Muscle layer of colon (tissue), 2 donors: Measurements from ENCODE around the gene CAMKMT.
"Not testable (repeated sequence)": the region's sequence is repeated elsewhere in the genome, so short reads cannot be mapped to it uniquely, and the experiment has no call there.

Experiments used
- H3K27ac ChIP-seq: one replicate; pipeline ENCODE4 v1.7.0; 2013; ENCODE audit warnings: low read depth, mild to moderate bottlenecking, low read length, moderate library complexity
- H3K27me3 ChIP-seq, 2 donors: one replicate each; pipeline ENCODE4 v1.7.0; 2013; ENCODE audit warnings: low read length in 2 of 2, mild to moderate bottlenecking in 2 of 2; ENCODE audit not compliant: insufficient read depth in 2 of 2, control insufficient read depth in 1 of 2
- H3K36me3 ChIP-seq: one replicate; pipeline ENCODE4 v1.7.0; 2013; ENCODE audit warnings: mild to moderate bottlenecking, low read length; ENCODE audit not compliant: insufficient read depth
- H3K4me1 ChIP-seq: one replicate; pipeline ENCODE4 v1.7.0; 2013; ENCODE audit warnings: mild to moderate bottlenecking, low read length; ENCODE audit not compliant: insufficient read depth
- H3K4me3 ChIP-seq, 2 donors: one replicate each; pipeline ENCODE4 v1.7.0; 2013; ENCODE audit warnings: low read length in 2 of 2, low read depth in 1 of 2, mild to moderate bottlenecking in 1 of 2, moderate library complexity in 1 of 2
- H3K9ac ChIP-seq: one replicate; pipeline ENCODE4 v1.7.0; 2013; ENCODE audit warnings: low read length
- H3K9me3 ChIP-seq: one replicate; pipeline ENCODE4 v1.7.0; 2013; ENCODE audit warnings: mild to moderate bottlenecking, low read length
- donor health status: abdominal sarcoma.
- donor health status: Adenocarcinoma of cecum.

CAMKMT gene

GRCh38 chr2:44578471-44579093, 216.8 kb downstream of the CAMKMT start:
- Histone ChIP-seq H3K36me3 (no peaks in the 10 kb centered on the region), H3K9me3 (no peaks in the 10 kb centered on the region), H3K4me1 (no peaks in the 10 kb centered on the region), H3K27me3 (no peaks in the 10 kb centered on the region), H3K27ac (no peak overlapping the region), H3K9ac (no peak overlapping the region), H3K4me3 (no peak overlapping the region)

- no peak overlapping the region for H3K27ac ChIP-seq
- no peaks in the 10 kb centered on the region for H3K27me3 ChIP-seq
- H3K4me3 ChIP-seq, result no peak overlapping the region
- H3K9ac ChIP-seq, result no peak overlapping the region
- no peaks in the 10 kb centered on the region for H3K4me1 ChIP-seq
- H3K9me3 ChIP-seq, result no peaks in the 10 kb centered on the region
- H3K36me3 ChIP-seq, result no peaks in the 10 kb centered on the region
Measured at GRCh38 chr2:44579115-44579836, 217.5 kb downstream of the CAMKMT start.

GRCh38 chr2:44579837-44580230, 218.1 kb downstream of the CAMKMT start:
- Histone ChIP-seq H3K27ac (no peak overlapping the region), H3K4me1 (no peaks in the 10 kb centered on the region), H3K27me3 (no peaks in the 10 kb centered on the region)

GRCh38 chr2:44580875-44581515, 219.2 kb downstream of the CAMKMT start:
- H3K36me3 ChIP-seq, result no peaks in the 10 kb centered on the region
- H3K27me3 ChIP-seq, result no peaks in the 10 kb centered on the region
- no peaks in the 10 kb centered on the region for H3K4me1 ChIP-seq
- H3K9me3 ChIP-seq, result no peaks in the 10 kb centered on the region
- no peak overlapping the region for H3K9ac ChIP-seq
- H3K27ac ChIP-seq, result no peak overlapping the region
- no peak overlapping the region for H3K4me3 ChIP-seq

More at GRCh38 chr2:44579837-44580230, 218.1 kb downstream of the CAMKMT start:
- Histone ChIP-seq H3K9ac (no peak overlapping the region), H3K4me3 (no peak overlapping the region), H3K36me3 (no peaks in the 10 kb centered on the region), H3K9me3 (no peaks in the 10 kb centered on the region)

GRCh38 chr2:44582363-44583008, 220.7 kb downstream of the CAMKMT start:
- H3K4me3 ChIP-seq, result no peak overlapping the region
- H3K4me1 ChIP-seq, result no peaks in the 10 kb centered on the region
- no peaks in the 10 kb centered on the region for H3K36me3 ChIP-seq
- H3K27me3 ChIP-seq, result no peaks in the 10 kb centered on the region
- no peaks in the 10 kb centered on the region for H3K9me3 ChIP-seq
- no peak overlapping the region for H3K27ac ChIP-seq
- H3K9ac ChIP-seq, result no peak overlapping the region

- H3K27ac ChIP-seq, H3K4me1 ChIP-seq, H3K9ac ChIP-seq, H3K9me3 ChIP-seq, H3K27me3 ChIP-seq, H3K36me3 ChIP-seq, H3K4me3 ChIP-seq: not testable (repeated sequence)
Measured at GRCh38 chr2:44595615-44596014, 233.9 kb downstream of the CAMKMT start.

GRCh38 chr2:44596537-44597320, 235.0 kb downstream of the CAMKMT start:
- H3K27me3 ChIP-seq, result no peaks in the 10 kb centered on the region
- H3K4me3 ChIP-seq, result no peak overlapping the region
- no peaks in the 10 kb centered on the region for H3K9me3 ChIP-seq
- no peaks in the 10 kb centered on the region for H3K36me3 ChIP-seq
- H3K9ac ChIP-seq, result no peak overlapping the region
- H3K4me1 ChIP-seq, result no peaks in the 10 kb centered on the region
- no peak overlapping the region for H3K27ac ChIP-seq

- Histone ChIP-seq H3K9me3 (no peaks in the 10 kb centered on the region), H3K27me3 (no peaks in the 10 kb centered on the region), H3K4me3 (no peak overlapping the region), H3K9ac (no peak overlapping the region), H3K27ac (no peak overlapping the region), H3K4me1 (no peaks in the 10 kb centered on the region), H3K36me3 (no peaks in the 10 kb centered on the region)
Measured at GRCh38 chr2:44598330-44599119, 236.8 kb downstream of the CAMKMT start.

- no peak overlapping the region for H3K27ac ChIP-seq
- H3K9ac ChIP-seq, result no peak overlapping the region
Measured at GRCh38 chr2:44599130-44599529, 237.4 kb downstream of the CAMKMT start.

GRCh38 chr2:44602446-44602845, 240.7 kb downstream of the CAMKMT start:
- Histone ChIP-seq H3K4me1 (no peaks in the 10 kb centered on the region), H3K27ac (no peak overlapping the region), H3K9ac (no peak overlapping the region), H3K4me3 (no peak overlapping the region), H3K36me3 (no peaks in the 10 kb centered on the region), H3K9me3 (no peaks in the 10 kb centered on the region), H3K27me3 (no peaks in the 10 kb centered on the region)

More at GRCh38 chr2:44599130-44599529, 237.4 kb downstream of the CAMKMT start:
- H3K27me3 ChIP-seq, result no peaks in the 10 kb centered on the region
- no peaks in the 10 kb centered on the region for H3K36me3 ChIP-seq
- no peaks in the 10 kb centered on the region for H3K9me3 ChIP-seq
- no peaks in the 10 kb centered on the region for H3K4me1 ChIP-seq
- no peak overlapping the region for H3K4me3 ChIP-seq
